Measurements from ENCODE around the gene YWHAB.

YWHAB gene

GRCh38 chr20:44885392-44886265 is at the start of gene YWHAB:
YWHAB (plus strand) TSS chr20:44885705; CDS start chr20:44901534, 15,829 bp downstream.
- Mint-ChIP-seq H3K4me3 (peak within 1 kb of the TSS; percentile 95), H3K9me3 (no peaks in the 10 kb centered on the region), H3K27ac (peak within 1 kb of the TSS; percentile 94), H3K36me3 (peaks cover 41% of the 10 kb centered on the region), H3K27me3 (no peaks in the 10 kb centered on the region), H3K4me1 (peaks cover 49% of the 10 kb centered on the region)
- CTCF ChIA-PET, result interaction anchor here (0.8 kb wide), 1 partner anchor 25 kb away, joined by 4 read pairs; no protein-coding TSS in a partner anchor
- DNase-seq, result peak; percentile 99

DNA sequence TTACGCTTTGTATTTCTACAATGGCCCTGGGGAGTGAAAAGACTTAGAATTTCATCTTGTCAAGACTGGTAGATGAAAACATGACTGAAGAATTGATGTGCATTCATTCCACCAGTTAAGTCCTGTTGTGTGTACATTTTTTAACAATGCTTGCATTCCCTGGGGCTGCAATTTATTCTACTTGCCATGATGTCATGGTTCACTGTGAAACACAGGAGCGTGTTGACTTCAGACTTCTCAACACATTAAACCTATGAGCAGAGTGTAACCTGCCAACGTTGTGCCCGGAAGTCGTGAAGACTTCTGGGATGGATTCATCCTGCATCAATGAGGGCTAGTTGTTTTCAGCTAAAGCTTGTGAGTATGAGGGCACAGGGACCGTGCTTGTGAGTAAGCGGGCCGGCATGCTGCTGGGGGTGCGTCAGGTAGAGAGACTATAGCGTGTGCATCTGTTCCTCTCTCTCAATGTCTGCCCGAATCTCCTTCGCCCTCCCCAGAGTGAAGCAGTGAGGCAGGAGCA is 48.8 kb upstream of the YWHAB start:
- Mint-ChIP-seq H3K27ac (no peak overlapping the region), H3K4me3 (no peak overlapping the region), H3K4me1 (no peaks in the 10 kb centered on the region), H3K9me3 (no peaks in the 10 kb centered on the region), H3K27me3 (peaks cover 23% of the 10 kb centered on the region), H3K36me3 (no peaks in the 10 kb centered on the region)
- CTCF ChIA-PET, result no interaction called here
- DNase-seq, result no peak

DNA sequence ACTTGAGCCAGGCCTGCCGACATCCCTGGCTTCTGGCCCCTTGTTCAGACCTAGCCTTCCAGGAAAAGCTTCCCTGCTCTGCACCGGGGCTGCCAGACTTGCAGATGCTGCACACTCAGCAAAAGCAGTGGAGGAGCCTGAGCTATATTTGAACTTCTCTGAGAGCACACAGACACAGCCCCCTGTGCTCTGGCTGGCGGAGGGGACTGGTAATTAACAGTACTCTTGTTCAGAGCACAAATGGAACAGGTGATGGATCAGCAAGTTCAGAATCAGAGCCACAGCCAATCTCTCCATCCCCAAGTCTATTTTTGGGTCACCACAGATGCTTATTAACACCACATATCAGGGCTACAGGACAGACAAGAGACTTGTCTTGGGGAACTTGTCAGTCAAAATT is 47.6 kb upstream of the YWHAB start:
- H3K27ac Mint-ChIP-seq, result no peak overlapping the region
- CTCF ChIA-PET, result interaction anchor here (1.0 kb wide), 1 partner anchor 621 kb away, joined by 3 read pairs; no protein-coding TSS in a partner anchor
- no peaks in the 10 kb centered on the region for H3K4me1 Mint-ChIP-seq
- H3K27me3 Mint-ChIP-seq, result peaks cover 13% of the 10 kb centered on the region
- no peaks in the 10 kb centered on the region for H3K36me3 Mint-ChIP-seq
- no peak overlapping the region for H3K4me3 Mint-ChIP-seq
- H3K9me3 Mint-ChIP-seq, result no peaks in the 10 kb centered on the region
- DNase-seq, result no peak

DNA sequence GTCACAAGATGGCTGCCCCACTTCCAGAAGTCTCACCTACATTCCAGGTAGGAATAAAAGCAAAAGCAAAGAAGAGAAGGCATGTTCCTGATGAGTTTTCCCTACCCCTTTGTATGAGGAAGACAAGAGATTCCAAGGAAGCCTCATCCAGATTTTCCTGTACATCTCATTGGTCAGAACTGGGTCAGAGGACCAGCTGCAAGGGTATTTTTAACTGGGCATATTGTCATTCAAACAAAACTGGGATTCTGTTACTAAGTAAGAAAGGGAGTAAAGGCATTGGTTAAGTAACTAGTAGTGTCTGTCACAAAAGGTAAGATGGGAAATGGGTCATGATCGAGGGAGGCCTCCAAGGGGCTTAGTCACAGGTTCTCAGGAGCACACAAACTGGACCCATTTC is 47.0 kb upstream of the YWHAB start:
- H3K27ac Mint-ChIP-seq, result no peak overlapping the region
- no peaks in the 10 kb centered on the region for H3K9me3 Mint-ChIP-seq
- H3K4me1 Mint-ChIP-seq, result no peaks in the 10 kb centered on the region
- H3K36me3 Mint-ChIP-seq, result no peaks in the 10 kb centered on the region
- peaks cover 12% of the 10 kb centered on the region for H3K27me3 Mint-ChIP-seq
- CTCF ChIA-PET, result interaction anchor here (1.0 kb wide), 1 partner anchor 621 kb away, joined by 3 read pairs; no protein-coding TSS in a partner anchor
- DNase-seq, result no peak
- H3K4me3 Mint-ChIP-seq, result no peak overlapping the region

GRCh38 chr20:44839481-44839880 is 46.0 kb upstream of the YWHAB start:
- CTCF ChIA-PET, result interaction anchor here (1.0 kb wide), 1 partner anchor 155 kb away, joined by 3 read pairs; no protein-coding TSS in a partner anchor
- H3K4me1 Mint-ChIP-seq, result no peaks in the 10 kb centered on the region

GRCh38 chr20:44840826-44841225 is 44.7 kb upstream of the YWHAB start:
- no peaks in the 10 kb centered on the region for H3K9me3 Mint-ChIP-seq
- H3K27me3 Mint-ChIP-seq, result peaks cover 23% of the 10 kb centered on the region
- H3K27ac Mint-ChIP-seq, result no peak overlapping the region
- H3K4me1 Mint-ChIP-seq, result no peaks in the 10 kb centered on the region
- no peaks in the 10 kb centered on the region for H3K36me3 Mint-ChIP-seq
- H3K4me3 Mint-ChIP-seq, result no peak overlapping the region
- CTCF ChIA-PET, result no interaction called here
- no peak for DNase-seq

More at GRCh38 chr20:44839481-44839880, 46.0 kb upstream of the YWHAB start:
- no peak overlapping the region for H3K27ac Mint-ChIP-seq
- H3K36me3 Mint-ChIP-seq, result no peaks in the 10 kb centered on the region
- H3K27me3 Mint-ChIP-seq, result peaks cover 19% of the 10 kb centered on the region
- no peak for DNase-seq
- no peaks in the 10 kb centered on the region for H3K9me3 Mint-ChIP-seq
- no peak overlapping the region for H3K4me3 Mint-ChIP-seq

GRCh38 chr20:44841955-44842354 is 43.5 kb upstream of the YWHAB start:
- H3K4me3 Mint-ChIP-seq, result no peak overlapping the region
- no peak overlapping the region for H3K27ac Mint-ChIP-seq

GRCh38 chr20:44843876-44844275 is 41.6 kb upstream of the YWHAB start:
- DNase-seq, result no peak
- H3K27me3 Mint-ChIP-seq, result peaks cover 21% of the 10 kb centered on the region
- H3K4me1 Mint-ChIP-seq, result no peaks in the 10 kb centered on the region
- H3K4me3 Mint-ChIP-seq, result no peak overlapping the region
- CTCF ChIA-PET, result no interaction called here
- no peak overlapping the region for H3K27ac Mint-ChIP-seq
- no peaks in the 10 kb centered on the region for H3K36me3 Mint-ChIP-seq
- no peaks in the 10 kb centered on the region for H3K9me3 Mint-ChIP-seq

More at GRCh38 chr20:44841955-44842354, 43.5 kb upstream of the YWHAB start:
- CTCF ChIA-PET, result no interaction called here
- no peak for DNase-seq
- Mint-ChIP-seq H3K36me3 (no peaks in the 10 kb centered on the region), H3K4me1 (no peaks in the 10 kb centered on the region), H3K27me3 (peaks cover 23% of the 10 kb centered on the region), H3K9me3 (no peaks in the 10 kb centered on the region)

GRCh38 chr20:44848254-44849015 is 37.1 kb upstream of the YWHAB start:
- peaks cover 19% of the 10 kb centered on the region for H3K27me3 Mint-ChIP-seq
- no peak overlapping the region for H3K4me3 Mint-ChIP-seq
- no peaks in the 10 kb centered on the region for H3K36me3 Mint-ChIP-seq
- no peak overlapping the region for H3K27ac Mint-ChIP-seq
- CTCF ChIA-PET, result no interaction called here
- no peak for DNase-seq
- H3K9me3 Mint-ChIP-seq, result no peaks in the 10 kb centered on the region
- H3K4me1 Mint-ChIP-seq, result no peaks in the 10 kb centered on the region

DNA sequence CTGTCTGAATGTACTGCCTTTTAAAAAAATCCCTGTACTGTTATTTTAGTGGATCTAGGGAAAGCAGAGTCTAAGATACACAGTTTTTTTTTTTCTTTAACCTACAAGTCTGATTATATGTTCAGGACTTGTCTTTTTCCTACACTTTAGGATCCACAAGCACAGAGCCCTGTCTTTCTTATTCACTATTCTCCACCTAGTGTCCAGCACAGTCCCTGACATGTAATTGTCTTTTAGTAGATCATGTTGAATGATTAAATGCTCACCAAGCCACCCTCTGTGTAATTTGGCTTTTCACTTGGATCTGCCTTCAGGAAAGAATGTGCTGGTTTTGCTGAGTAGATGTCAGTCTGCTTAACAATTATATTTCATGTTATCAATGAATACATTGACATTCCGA is 35.8 kb upstream of the YWHAB start:
- Mint-ChIP-seq H3K27me3 (peaks cover 13% of the 10 kb centered on the region), H3K27ac (no peak overlapping the region), H3K4me1 (no peaks in the 10 kb centered on the region), H3K36me3 (no peaks in the 10 kb centered on the region), H3K9me3 (no peaks in the 10 kb centered on the region), H3K4me3 (no peak overlapping the region)
- no peak for DNase-seq
- CTCF ChIA-PET, result no interaction called here

GRCh38 chr20:44850272-44850671 is 35.2 kb upstream of the YWHAB start:
- DNase-seq, result no peak
- peaks cover 3% of the 10 kb centered on the region for H3K9me3 Mint-ChIP-seq
- CTCF ChIA-PET, result no interaction called here
- H3K4me3 Mint-ChIP-seq, result no peak overlapping the region
- H3K27me3 Mint-ChIP-seq, result peaks cover 11% of the 10 kb centered on the region
- peaks cover 3% of the 10 kb centered on the region for H3K36me3 Mint-ChIP-seq
- no peak overlapping the region for H3K27ac Mint-ChIP-seq
- H3K4me1 Mint-ChIP-seq, result no peaks in the 10 kb centered on the region

DNA sequence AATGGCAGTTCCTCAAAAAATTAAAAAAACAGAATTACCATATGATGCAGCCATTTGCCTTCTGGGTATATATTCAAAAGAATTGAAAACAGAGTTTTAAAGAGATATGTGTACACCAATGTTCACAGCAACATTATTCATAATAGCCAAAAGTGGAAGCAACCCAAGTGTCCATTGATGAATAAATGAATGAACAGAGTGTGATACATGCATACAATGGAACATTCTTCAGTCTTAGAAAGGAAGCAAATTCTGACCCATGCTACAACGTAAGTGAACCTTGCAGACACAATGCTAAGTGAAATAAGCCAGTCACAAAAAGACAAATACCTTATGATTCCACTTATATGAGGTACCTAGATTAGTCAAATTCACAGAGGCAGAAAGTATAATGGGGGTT is 34.7 kb upstream of the YWHAB start:
- Mint-ChIP-seq H3K4me1 (no peaks in the 10 kb centered on the region), H3K27me3 (peaks cover 11% of the 10 kb centered on the region), H3K9me3 (peaks cover 3% of the 10 kb centered on the region), H3K36me3 (peaks cover 3% of the 10 kb centered on the region), H3K27ac (no peak overlapping the region), H3K4me3 (no peak overlapping the region)
- no peak for DNase-seq
- CTCF ChIA-PET, result no interaction called here

DNA sequence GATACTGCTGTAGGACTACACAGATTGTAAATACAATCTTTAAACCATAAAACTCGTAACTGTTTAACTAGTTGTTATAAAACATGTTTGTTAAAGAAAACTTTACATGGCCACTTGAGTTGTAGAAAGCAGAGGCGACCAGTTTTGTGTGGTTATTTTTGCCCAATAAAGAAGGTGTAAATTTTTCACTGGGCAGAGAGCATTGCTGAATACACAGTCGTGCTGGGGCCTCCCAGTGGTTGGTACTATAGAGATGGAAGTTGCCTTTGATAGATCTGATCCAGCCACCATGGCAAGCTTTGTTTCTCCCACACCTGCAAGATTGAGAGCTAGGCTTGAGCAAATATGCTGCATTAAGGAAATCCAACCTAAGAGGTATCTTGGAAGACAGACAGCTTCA is 34.0 kb upstream of the YWHAB start:
- Mint-ChIP-seq H3K27me3 (peaks cover 11% of the 10 kb centered on the region), H3K9me3 (peaks cover 5% of the 10 kb centered on the region), H3K4me1 (peaks cover 2% of the 10 kb centered on the region), H3K36me3 (peaks cover 3% of the 10 kb centered on the region), H3K27ac (no peak overlapping the region), H3K4me3 (no peak overlapping the region)
- DNase-seq, result no peak
- CTCF ChIA-PET, result no interaction called here

GRCh38 chr20:44856442-44856841 is 29.1 kb upstream of the YWHAB start:
- CTCF ChIA-PET, result interaction anchor here (0.7 kb wide), 1 partner anchor 438 kb away, joined by 3 read pairs; no protein-coding TSS in a partner anchor
- Mint-ChIP-seq H3K27me3 (peaks cover 7% of the 10 kb centered on the region), H3K27ac (no peak overlapping the region), H3K4me1 (peaks cover 15% of the 10 kb centered on the region), H3K36me3 (peaks cover 4% of the 10 kb centered on the region), H3K9me3 (peaks cover 7% of the 10 kb centered on the region), H3K4me3 (no peak overlapping the region)
- no peak for DNase-seq
